Measurements from ENCODE around the gene GIMAP7.

DNA sequence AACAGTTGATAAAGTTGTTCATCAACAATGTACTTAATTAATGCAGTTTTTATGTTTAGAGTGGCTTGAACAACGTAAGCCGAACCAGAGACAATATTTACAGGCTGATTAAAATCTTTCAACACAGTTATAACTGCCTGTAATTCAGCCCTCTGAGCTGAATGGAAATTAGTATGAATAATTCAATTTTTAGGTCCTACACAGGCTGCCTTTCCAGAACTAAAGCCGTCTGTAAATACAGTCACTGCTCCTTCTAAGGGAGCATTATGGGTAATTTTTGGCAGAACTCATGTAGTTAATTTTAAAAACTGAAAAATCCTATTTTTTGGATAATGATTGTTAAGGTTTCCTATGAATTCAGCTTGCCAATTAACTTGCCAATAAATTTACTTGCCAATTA lies 49.9 kb downstream of the GIMAP7 start:
- TF ChIP-seq, protein P1, sequence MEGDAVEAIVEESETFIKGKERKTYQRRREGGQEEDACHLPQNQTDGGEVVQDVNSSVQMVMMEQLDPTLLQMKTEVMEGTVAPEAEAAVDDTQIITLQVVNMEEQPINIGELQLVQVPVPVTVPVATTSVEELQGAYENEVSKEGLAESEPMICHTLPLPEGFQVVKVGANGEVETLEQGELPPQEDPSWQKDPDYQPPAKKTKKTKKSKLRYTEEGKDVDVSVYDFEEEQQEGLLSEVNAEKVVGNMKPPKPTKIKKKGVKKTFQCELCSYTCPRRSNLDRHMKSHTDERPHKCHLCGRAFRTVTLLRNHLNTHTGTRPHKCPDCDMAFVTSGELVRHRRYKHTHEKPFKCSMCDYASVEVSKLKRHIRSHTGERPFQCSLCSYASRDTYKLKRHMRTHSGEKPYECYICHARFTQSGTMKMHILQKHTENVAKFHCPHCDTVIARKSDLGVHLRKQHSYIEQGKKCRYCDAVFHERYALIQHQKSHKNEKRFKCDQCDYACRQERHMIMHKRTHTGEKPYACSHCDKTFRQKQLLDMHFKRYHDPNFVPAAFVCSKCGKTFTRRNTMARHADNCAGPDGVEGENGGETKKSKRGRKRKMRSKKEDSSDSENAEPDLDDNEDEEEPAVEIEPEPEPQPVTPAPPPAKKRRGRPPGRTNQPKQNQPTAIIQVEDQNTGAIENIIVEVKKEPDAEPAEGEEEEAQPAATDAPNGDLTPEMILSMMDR (IDR thresholded peaks at IDR 0.05): no peak
- TF ChIP-seq POLR2A (IDR thresholded peaks at IDR 0.05): no peak

All from vagina (tissue), 2 donors.